Left colon (tissue), 2 donors: ENCODE results near the gene IBSP. TPM values are rescaled to one million over a fixed set of nuclear protein-coding genes. Genes with fewer than 3 reads are reported as not detected.

ENCODE experiments used
- ATAC-seq: fragments of 200-7000 bp; cut with Tn5 transposase; one replicate; pipeline ENCODE4 v1.9.1; 2020; ENCODE audit warnings: mild to moderate bottlenecking, moderate library complexity
- DNase-seq, 2 donors: peaks; one replicate each; pipeline ENCODE4 v3.0.0-alpha.2; 2020
- intact Hi-C, 2 donors: fragments of 100-400 bp; cut with DNase I in 1 of 2; cut with micrococcal nuclease in 1 of 2; formaldehyde crosslinking; loops; one replicate each; pipeline versions ENCODE4 v1.11.2 to v1.14.0; 2022; cut with DNase I, micrococcal nuclease
- long read RNA-seq: library from polyadenylated mRNA; unstranded; transcript quantifications from one replicate; pipeline ENCODE4 v2.0.0, GENCODE V29; 2021
- total RNA-seq, 2 donors: library from RNA; stranded (reverse); fragmentation: NEBNext Ultra II Directional; extraction: Animal tissue kit (Norgen Biotek cat#: 25700); gene quantifications; one replicate each; pipeline ENCODE4 v1.2.1, GENCODE V29; 2021
- donor health status: DM: no; HTN: no; CAD: no.
- donor health status: DM: yes; HTN: yes; CAD: no.

The IBSP gene
- not detected for total RNA-seq
- long read RNA-seq: 0 reads

- intact Hi-C loops: no loop called here
- ATAC-seq (no peak), DNase-seq (no peak)
Observed at GRCh38 chr4:87799301-87800113, at the start of gene IBSP. Gene IBSP (plus strand): TSS chr4:87799554. CDS start chr4:87802362, 2,808 bp downstream.

- ATAC-seq (no peak), DNase-seq (no peak)
- intact Hi-C loops: no loop called here
Observed at GRCh38 chr4:87749883-87750282, 49.5 kb upstream of the IBSP start.

DNA sequence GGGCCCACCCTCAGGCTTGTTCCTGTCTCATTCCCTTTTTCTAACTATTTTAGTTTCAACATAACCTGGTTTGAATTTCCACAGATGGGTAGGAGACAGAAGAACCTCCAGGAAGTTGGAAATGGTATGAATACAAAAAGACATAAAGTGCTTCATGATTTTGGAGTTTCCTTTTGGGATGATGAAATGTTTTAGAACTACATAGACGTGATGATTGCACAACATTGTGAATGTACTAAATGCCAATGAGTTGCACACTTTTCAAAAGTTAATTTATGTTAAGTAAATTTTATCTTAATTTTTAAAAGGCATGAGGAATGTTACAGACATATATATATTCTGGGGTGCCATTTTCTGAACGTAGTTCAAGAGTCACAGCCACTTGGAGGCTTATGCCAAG is 41.1 kb upstream of the IBSP start:
- intact Hi-C loops: no loop called here
- DNase-seq (no peak), ATAC-seq (no peak)

DNA sequence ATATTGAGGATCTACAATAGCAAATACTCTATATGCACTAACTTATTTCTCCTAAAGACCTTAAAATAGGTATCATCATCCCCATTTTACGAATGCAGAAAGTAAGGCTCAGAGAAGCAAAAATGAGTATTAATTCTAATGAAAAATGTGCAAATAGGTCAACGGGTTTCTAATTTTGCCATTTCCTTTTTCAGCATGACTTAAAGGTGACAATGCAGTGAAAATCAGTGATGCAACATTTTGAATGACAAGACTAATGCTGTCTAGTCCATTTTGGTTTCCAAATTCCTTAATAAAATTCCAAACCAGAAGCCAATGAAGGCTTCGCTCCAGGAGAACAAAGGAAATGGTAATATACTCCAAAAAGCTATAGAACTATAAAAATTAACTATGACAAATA is 37.0 kb upstream of the IBSP start:
- DNase-seq (no peak), ATAC-seq (no peak)
- intact Hi-C loops: no loop called here

DNA sequence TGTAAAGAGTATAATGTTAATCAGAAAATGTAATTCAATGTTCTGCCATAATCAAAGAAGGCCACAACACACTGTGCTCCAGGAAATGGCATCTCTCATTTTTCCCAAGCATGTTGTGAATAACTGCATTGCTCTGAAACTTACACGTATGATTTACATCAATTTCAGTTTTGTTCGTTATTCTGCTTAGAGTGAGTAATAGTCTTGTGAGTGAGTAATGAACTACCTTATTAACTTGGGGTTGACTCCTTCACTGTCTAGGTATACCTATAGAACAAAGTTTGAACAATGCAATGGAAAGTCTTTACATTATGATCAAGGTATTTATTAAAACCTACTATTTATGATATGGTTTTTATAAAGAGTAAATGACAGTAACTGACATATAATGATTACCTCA is 17.8 kb upstream of the IBSP start:
- no peak for ATAC-seq
- DNase-seq: no peak
- intact Hi-C loops: no loop called here

GRCh38 chr4:87783781-87784180 is 15.6 kb upstream of the IBSP start:
- no peak for DNase-seq
- no peak for ATAC-seq
- intact Hi-C loops: no loop called here

DNA sequence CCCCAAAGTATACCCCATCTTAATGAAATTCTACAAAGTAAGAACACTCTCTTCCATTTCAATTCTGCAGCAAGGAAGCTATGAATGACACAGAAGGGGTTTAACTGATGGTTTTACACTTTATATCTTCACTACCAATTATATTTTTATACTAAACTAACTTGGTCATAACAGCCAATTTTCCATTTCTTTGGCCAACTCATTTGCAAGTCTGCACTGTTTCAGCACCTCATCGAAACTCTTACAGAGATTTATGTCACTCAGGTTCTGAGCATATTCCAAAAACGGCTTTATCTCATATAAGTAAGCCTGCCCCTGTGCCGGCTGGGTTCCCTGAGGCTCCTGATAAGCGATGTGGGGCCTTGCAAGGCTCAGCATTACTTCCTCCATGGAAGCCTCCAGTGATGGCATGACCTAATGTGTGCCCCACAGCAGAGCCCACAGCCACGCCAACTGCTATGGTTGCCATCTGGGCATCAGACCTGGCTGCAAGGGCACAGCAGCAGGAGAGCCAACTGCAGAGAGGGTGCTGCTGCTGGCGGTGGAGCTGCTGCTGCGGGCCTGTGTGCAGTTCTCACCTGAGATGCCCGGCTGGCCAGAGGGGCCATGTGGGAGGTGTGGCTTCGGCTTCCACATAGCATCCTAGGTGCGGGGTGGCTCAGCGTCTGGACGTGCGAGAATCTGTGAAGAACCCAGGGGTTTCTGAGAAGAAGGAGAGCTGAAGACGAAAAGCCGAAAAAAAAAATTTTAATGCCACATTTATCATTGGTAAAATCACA is 13.4 kb upstream of the IBSP start:
- ATAC-seq: no peak
- intact Hi-C loops: no loop called here
- DNase-seq: no peak

DNA sequence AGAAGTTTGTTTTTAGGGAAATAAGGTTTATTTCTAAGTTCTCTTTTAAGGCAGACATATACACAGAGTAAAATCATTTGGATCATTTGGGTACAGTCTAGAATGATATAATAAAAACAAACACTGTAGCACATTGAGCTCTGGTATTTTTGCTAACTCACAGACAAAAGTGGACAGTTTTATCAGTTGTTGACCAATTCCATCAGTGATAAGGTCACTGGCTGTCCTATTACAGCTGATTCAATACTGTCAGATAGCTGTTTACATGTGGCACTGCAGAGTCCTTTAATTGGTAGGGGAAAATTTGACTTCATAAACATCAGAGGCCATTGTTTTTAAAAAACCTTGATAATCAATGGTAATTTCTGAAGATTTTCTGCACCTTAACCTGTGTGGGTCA is 3.5 kb downstream of the IBSP start:
- intact Hi-C loops: no loop called here
- DNase-seq (no peak), ATAC-seq (no peak)

DNA sequence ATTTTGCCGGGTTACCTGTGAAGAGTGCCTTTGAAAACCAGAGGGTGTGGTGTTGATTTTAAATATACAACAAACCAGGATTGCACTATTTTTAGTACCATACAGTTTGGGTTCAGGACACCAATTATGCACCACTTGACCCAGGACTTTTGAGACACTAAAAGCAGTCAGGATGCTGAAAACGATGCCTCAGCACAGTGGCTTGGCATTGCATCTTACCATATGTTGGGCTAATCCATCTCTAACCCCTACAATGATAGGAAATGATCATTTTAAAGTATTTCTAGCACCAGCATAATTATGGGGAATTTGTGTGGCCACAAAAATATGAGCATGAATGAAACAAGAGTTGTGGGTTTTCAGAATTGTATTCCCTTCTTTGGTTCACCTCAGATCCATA is 4.1 kb downstream of the IBSP start:
- intact Hi-C loops: no loop called here
- no peak for DNase-seq

GRCh38 chr4:87804871-87805270 is 5.5 kb downstream of the IBSP start:
- ATAC-seq (no peak), DNase-seq (no peak)
- intact Hi-C loops: no loop called here

More for the DNA sequence above, 4.1 kb downstream of the IBSP start:
- ATAC-seq: no peak

GRCh38 chr4:87805971-87806370 is 6.6 kb downstream of the IBSP start:
- intact Hi-C loops: no loop called here
- no peak for DNase-seq
- no peak for ATAC-seq

- intact Hi-C loops: no loop called here
- DNase-seq (no peak), ATAC-seq (no peak)
Observed at GRCh38 chr4:87806520-87806919, 7.2 kb downstream of the IBSP start.

- intact Hi-C loops: no loop called here
- no peak for DNase-seq
Observed at GRCh38 chr4:87807402-87807801, 8.0 kb downstream of the IBSP start.

GRCh38 chr4:87811977-87812376 is 12.6 kb downstream of the IBSP start:
- DNase-seq (no peak), ATAC-seq (no peak)
- intact Hi-C loops: no loop called here

More at GRCh38 chr4:87807402-87807801, 8.0 kb downstream of the IBSP start:
- no peak for ATAC-seq

GRCh38 chr4:87819281-87819919 is 20.0 kb downstream of the IBSP start:
- DNase-seq (no peak), ATAC-seq (no peak)
- intact Hi-C loops: no loop called here

DNA sequence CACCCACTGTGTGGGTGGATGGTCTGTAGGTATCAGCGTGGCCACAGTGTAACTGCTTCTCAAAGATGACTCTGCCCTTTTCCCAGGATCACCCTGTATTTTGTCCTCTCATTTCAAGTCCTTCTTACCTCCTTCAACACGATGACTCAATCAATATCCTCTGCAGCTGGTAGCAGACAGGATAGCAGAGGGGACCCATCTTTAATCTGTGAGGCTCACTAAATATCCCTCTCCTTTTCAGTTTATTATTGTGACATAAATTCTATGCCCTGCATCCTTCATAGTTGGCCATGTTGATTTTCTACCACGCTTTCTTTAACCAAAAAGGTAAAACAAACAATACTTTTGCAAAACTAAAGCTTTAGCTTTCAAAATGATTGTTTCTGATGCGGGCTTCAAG is 23.8 kb downstream of the IBSP start:
- DNase-seq (no peak), ATAC-seq (no peak)
- intact Hi-C loops: no loop called here

DNA sequence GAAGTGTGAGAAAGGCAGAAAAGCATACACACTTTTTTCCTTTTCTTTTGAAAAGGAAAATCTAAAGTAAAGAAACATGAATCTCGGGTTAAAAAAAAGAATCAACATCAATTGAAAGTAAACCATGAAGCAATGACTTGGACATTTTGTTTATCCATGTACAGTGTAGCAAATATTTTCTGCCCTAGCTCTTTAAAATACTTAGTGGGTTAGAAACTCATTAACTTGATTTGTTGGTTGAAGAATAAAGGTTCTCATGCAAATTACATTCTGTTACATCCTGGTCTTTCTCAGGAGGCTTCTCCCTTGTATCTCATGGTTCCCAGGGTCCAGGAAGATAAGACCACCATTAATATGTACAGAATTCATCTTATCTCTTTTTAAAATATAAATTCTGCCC is 24.4 kb downstream of the IBSP start:
- intact Hi-C loops: no loop called here
- no peak for DNase-seq
- no peak for ATAC-seq

GRCh38 chr4:87824352-87824751 is 25.0 kb downstream of the IBSP start:
- ATAC-seq (no peak), DNase-seq (no peak)
- intact Hi-C loops: no loop called here

- no peak for DNase-seq
- intact Hi-C loops: loop anchor here in 1 of 2 donors (10.0 kb wide), 1 partner anchor 458 kb away; no protein-coding TSS in a partner anchor
- ATAC-seq: no peak
Observed at GRCh38 chr4:87832669-87833068, 33.3 kb downstream of the IBSP start, which contains the start of gene MEPE. Gene MEPE (plus strand): TSS chr4:87832969. CDS start chr4:87834715, 1,746 bp downstream.

GRCh38 chr4:87834401-87834800 is 35.0 kb downstream of the IBSP start:
- DNase-seq: no peak
- intact Hi-C loops: loop anchor here in 1 of 2 donors (10.0 kb wide), 1 partner anchor 460 kb away; no protein-coding TSS in a partner anchor
- ATAC-seq: no peak
